GM12864 (cell line): ENCODE measurements around the gene DUSP2.

Source experiments
- DNase-seq: peaks from one replicate; pipeline ENCODE4 v3.0.0-alpha.2; 2011; ENCODE audit warnings: low read depth
- H3K4me3 ChIP-seq: 2 replicates; pipeline ENCODE4 v1.5.1; 2011; ENCODE audit warnings: mild to moderate bottlenecking, low read depth, low read length, control low read depth
- TF ChIP-seq, protein P1 (sequence below): IDR thresholded peaks from 2 replicates; pipeline ENCODE4 v1.5.1; 2011; ENCODE audit warnings: low read depth, mild to moderate bottlenecking, moderate library complexity, low read length, control low read depth, inconsistent platforms; ENCODE audit errors: missing control alignments

The DUSP2 gene

DNA sequence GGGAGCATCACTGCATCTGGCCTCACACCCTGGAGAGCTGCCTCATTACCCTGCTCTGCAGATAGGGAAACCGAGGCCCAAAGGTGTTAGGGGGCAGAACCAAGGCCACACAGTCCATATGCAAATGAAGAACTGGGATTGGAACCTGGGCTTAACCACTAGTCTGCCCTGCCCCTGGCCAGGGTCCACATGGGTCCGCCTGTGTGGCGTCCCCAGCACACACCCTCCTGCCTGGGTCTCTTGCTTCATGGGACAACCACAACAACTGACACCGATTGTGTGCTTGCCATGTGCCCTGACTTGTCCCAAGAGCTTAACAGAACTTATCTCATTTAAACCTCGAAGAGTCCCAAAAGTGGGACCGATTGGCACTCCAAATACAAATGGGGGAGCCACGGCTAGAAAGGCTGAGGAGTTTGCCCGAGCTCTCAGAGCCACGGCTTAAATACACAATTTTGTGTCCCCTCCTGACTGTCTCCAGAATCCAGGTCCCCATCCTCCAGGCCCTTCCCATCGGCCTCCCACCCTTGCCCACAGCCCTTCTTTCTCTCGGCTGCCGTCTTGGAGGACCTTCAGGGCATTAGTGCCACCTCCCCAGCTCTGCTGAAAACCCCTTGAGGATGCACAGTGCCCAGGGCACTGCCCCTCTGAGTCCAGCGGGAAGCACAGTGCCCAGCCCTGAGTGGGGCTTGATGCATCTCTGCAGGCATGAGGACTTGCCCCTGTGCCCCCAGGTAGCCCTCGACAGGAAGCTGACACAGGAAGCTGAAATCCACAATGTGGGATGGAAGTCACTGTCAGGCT lies 5.8 kb upstream of the DUSP2 start:
- TF ChIP-seq, protein P1, sequence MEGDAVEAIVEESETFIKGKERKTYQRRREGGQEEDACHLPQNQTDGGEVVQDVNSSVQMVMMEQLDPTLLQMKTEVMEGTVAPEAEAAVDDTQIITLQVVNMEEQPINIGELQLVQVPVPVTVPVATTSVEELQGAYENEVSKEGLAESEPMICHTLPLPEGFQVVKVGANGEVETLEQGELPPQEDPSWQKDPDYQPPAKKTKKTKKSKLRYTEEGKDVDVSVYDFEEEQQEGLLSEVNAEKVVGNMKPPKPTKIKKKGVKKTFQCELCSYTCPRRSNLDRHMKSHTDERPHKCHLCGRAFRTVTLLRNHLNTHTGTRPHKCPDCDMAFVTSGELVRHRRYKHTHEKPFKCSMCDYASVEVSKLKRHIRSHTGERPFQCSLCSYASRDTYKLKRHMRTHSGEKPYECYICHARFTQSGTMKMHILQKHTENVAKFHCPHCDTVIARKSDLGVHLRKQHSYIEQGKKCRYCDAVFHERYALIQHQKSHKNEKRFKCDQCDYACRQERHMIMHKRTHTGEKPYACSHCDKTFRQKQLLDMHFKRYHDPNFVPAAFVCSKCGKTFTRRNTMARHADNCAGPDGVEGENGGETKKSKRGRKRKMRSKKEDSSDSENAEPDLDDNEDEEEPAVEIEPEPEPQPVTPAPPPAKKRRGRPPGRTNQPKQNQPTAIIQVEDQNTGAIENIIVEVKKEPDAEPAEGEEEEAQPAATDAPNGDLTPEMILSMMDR, result no peak
- no peak overlapping the region for H3K4me3 ChIP-seq
- DNase-seq, result no peak

GRCh38 chr2:96150007-96150640 lies 4.9 kb upstream of the DUSP2 start:
- DNase-seq, result no peak
- TF ChIP-seq, protein P1, result no peak
- H3K4me3 ChIP-seq, result no peak overlapping the region

DNA sequence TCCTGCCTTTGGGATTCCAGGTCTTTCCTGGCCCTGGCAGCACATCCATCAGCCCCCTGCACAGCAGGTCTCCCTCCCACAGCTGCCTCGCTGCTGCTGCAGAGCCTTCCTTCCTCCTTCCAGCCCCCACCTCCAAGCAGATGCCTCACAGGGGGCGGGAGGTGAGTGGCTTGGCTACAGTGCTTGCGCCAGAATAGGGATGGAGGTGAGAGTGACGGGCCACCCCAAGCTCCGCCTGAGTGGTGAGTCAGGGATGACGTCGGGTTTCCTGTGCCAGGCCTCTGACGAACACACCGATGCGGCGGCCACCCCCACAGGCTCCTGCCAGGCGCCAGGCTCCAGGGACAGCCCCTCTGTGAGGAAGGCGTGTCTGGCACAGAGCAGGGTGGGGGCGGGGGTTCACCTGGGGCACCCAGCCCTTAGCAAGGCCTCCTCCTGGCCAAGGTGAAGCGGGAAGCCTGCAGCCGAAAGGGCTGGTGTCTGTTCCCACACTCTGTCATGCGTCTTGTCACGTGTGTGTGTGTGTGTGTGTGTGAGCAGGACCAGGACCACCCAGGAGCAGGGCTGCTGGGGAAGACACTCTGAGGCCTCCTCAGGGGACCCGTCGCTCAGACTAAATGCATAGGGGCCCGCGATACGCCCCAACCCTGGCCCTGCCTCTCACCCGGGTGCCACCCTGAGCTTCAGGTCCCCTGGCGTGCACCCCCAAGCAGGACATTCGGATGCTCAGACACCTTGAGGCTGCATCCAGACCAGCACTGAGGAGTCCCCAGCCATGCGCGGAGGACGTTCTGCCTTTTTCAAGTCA lies 3.4 kb upstream of the DUSP2 start:
- TF ChIP-seq, protein P1, result no peak
- peak overlapping the region; percentile 9; the same call in 1 of the 2 replicates for H3K4me3 ChIP-seq
- DNase-seq, result no peak

- TF ChIP-seq, protein P1, result no peak
- peak overlapping the region; percentile 9; the same call in 1 of the 2 replicates for H3K4me3 ChIP-seq
- no peak for DNase-seq
Measured at GRCh38 chr2:96147593-96148201, 2.5 kb upstream of the DUSP2 start.

- TF ChIP-seq, protein P1, result no peak
- peak overlapping the region; percentile 68; the same call in 1 of the 2 replicates for H3K4me3 ChIP-seq
- no peak for DNase-seq
Measured at GRCh38 chr2:96146881-96147592, 1.8 kb upstream of the DUSP2 start.

- peak overlapping the region; percentile 68 for H3K4me3 ChIP-seq
- DNase-seq, result no peak
Measured at GRCh38 chr2:96146153-96146880, 1.1 kb upstream of the DUSP2 start.

More at GRCh38 chr2:96146153-96146880, 1.1 kb upstream of the DUSP2 start:
- TF ChIP-seq, protein P1, result no peak
